BE2C (cell line): ENCODE results near the gene UNC13C.

Source experiments
- DNase-seq: peaks from one replicate; pipeline ENCODE4 v3.0.0-alpha.2; 2020
- H3K27me3 ChIP-seq: fragments of 250-450 bp; sonication (Bioruptor Pico); 2 replicates; pipeline ENCODE4 v1.5.1; 2020; ENCODE audit warnings: mild to moderate bottlenecking
- H3K36me3 ChIP-seq: fragments of 250-450 bp; sonication (Bioruptor Pico); 2 replicates; pipeline ENCODE4 v1.5.1; 2020; ENCODE audit warnings: mild to moderate bottlenecking
- H3K4me1 ChIP-seq: fragments of 250-450 bp; sonication (Bioruptor Pico); 2 replicates; pipeline ENCODE4 v1.5.1; 2020
- H3K4me3 ChIP-seq: 2 replicates; pipeline ENCODE4 v1.5.1; 2011; ENCODE audit warnings: low read depth, low read length
- H3K9me3 ChIP-seq: fragments of 250-450 bp; sonication (Bioruptor Pico); 2 replicates; pipeline ENCODE4 v1.5.1; 2020
- CTCF ChIP-seq: IDR thresholded peaks from 2 replicates; pipeline ENCODE4 v1.5.1; 2012; ENCODE audit warnings: mild to moderate bottlenecking, low read depth, low read length

UNC13C gene

GRCh38 chr15:54481819-54482218, 503.6 kb downstream of the UNC13C start:
- H3K4me1 ChIP-seq = no peaks in the 10 kb centered on the region
- no peaks in the 10 kb centered on the region for H3K36me3 ChIP-seq
- no peaks in the 10 kb centered on the region for H3K27me3 ChIP-seq
- H3K9me3 ChIP-seq = no peaks in the 10 kb centered on the region
- H3K4me3 ChIP-seq = no peak overlapping the region
- no peak for TF ChIP-seq CTCF
- DNase-seq = no peak

- no peak for TF ChIP-seq CTCF
- Histone ChIP-seq H3K9me3 (no peaks in the 10 kb centered on the region), H3K36me3 (no peaks in the 10 kb centered on the region), H3K27me3 (no peaks in the 10 kb centered on the region), H3K4me1 (no peaks in the 10 kb centered on the region), H3K4me3 (no peak overlapping the region)
- DNase-seq = no peak
Measured at GRCh38 chr15:54482251-54482650, 504.0 kb downstream of the UNC13C start.

GRCh38 chr15:54500330-54500729, 522.1 kb downstream of the UNC13C start:
- no peak for DNase-seq
- TF ChIP-seq CTCF = no peak
- Histone ChIP-seq H3K36me3 (no peaks in the 10 kb centered on the region), H3K4me3 (no peak overlapping the region), H3K27me3 (no peaks in the 10 kb centered on the region), H3K4me1 (no peaks in the 10 kb centered on the region), H3K9me3 (no peaks in the 10 kb centered on the region)

- no peaks in the 10 kb centered on the region for H3K27me3 ChIP-seq
- no peaks in the 10 kb centered on the region for H3K4me1 ChIP-seq
- H3K4me3 ChIP-seq = no peak overlapping the region
- H3K36me3 ChIP-seq = no peaks in the 10 kb centered on the region
- H3K9me3 ChIP-seq = no peaks in the 10 kb centered on the region
- DNase-seq = no peak
- TF ChIP-seq CTCF = no peak
Measured at GRCh38 chr15:54502416-54503075, 524.3 kb downstream of the UNC13C start.

GRCh38 chr15:54504695-54505094, 526.5 kb downstream of the UNC13C start:
- Histone ChIP-seq H3K9me3 (no peaks in the 10 kb centered on the region), H3K4me1 (no peaks in the 10 kb centered on the region), H3K4me3 (no peak overlapping the region), H3K27me3 (no peaks in the 10 kb centered on the region), H3K36me3 (no peaks in the 10 kb centered on the region)
- no peak for DNase-seq
- no peak for TF ChIP-seq CTCF

GRCh38 chr15:54506977-54507524, 528.8 kb downstream of the UNC13C start:
- Histone ChIP-seq H3K9me3 (no peaks in the 10 kb centered on the region), H3K36me3 (no peaks in the 10 kb centered on the region), H3K4me1 (no peaks in the 10 kb centered on the region), H3K27me3 (no peaks in the 10 kb centered on the region), H3K4me3 (no peak overlapping the region)
- DNase-seq = no peak
- no peak for TF ChIP-seq CTCF
